Erythroblast (primary cell): ENCODE data around the gene RAB19.

ENCODE experiments used
- GATA1 ChIP-seq: IDR thresholded peaks from 2 replicates; pipeline ENCODE4 v1.6.1; 2011; ENCODE audit warnings: low read depth, mild to moderate bottlenecking, control low read depth, low read length, moderate library complexity
- POLR2A ChIP-seq: IDR thresholded peaks from 2 replicates; pipeline ENCODE4 v1.6.1; 2011; ENCODE audit warnings: mild to moderate bottlenecking, low read length

DNA sequence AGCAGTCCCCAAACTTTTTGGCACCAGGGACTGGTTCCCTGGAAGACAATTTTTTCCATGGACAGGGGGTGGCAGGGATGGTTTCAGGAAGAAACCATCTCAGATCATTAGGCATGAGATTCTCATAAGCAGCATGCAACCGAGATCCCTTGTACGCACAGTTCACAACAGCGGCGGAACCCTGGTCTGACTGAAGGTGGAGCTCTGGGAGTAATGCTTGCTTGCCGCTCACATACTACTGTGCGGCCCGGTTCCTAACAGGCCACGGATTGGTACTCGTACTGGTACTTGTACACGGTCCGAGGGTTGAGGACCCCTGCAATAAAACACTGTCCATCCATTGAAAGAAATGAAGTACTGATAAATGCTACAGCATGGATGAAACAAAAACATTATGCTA lies 42.6 kb downstream of the RAB19 start:
- TF ChIP-seq POLR2A (no peak), GATA1 (no peak)
